BJ (cell line): ENCODE measurements around the gene ABLIM1. TPM values are rescaled to one million over a fixed set of nuclear protein-coding genes. Genes with fewer than 3 reads are reported as not detected.

ENCODE experiments used
- CTCF ChIA-PET: fragments of 350-600 bp; formaldehyde crosslinking; extraction: SDS; loops from one replicate; lab custom pipeline; 2021; ENCODE audit warnings: antibody characterized with exemption, inconsistent platforms; lab: Yijun Ruan, JAX
- POLR2A ChIA-PET: fragments of 300-600 bp; sonication (Branson Sonifier 250); formaldehyde crosslinking; extraction: SDS; loops from one replicate; lab custom pipeline; 2021; ENCODE audit warnings: antibody characterized with exemption; lab: Charles Lee
- DNase-seq: peaks from one replicate; pipeline ENCODE4 v3.0.0-alpha.2; 2011; ENCODE audit warnings: low read depth
- H3K27me3 ChIP-seq: 2 replicates; pipeline ENCODE4 v1.6.0; 2011; ENCODE audit warnings: low read length; ENCODE audit not compliant: control insufficient read depth, insufficient read depth
- H3K36me3 ChIP-seq: 2 replicates; pipeline ENCODE4 v1.5.1; 2011; ENCODE audit warnings: low read length; ENCODE audit not compliant: control insufficient read depth, insufficient read depth
- H3K4me3 ChIP-seq: 2 replicates; pipeline ENCODE4 v1.5.1; 2011; ENCODE audit warnings: low read depth, mild to moderate bottlenecking, control low read depth, low read length
- polyA plus RNA-seq: library from polyadenylated mRNA; depleted of rRNA; stranded (reverse); fragments of >200 nt; gene quantifications from 2 replicates; pipeline ENCODE4 v1.2.3, GENCODE V29; 2011
- TF ChIP-seq, protein P1 (sequence below): IDR thresholded peaks from 2 replicates; pipeline ENCODE4 v1.5.1; 2011; ENCODE audit warnings: low read depth, mild to moderate bottlenecking, control low read depth, inconsistent platforms, low read length, moderate library complexity; ENCODE audit not compliant: insufficient read depth

Gene ABLIM1
- polyA plus RNA-seq, 1 experiment: 14.4 TPM

DNA sequence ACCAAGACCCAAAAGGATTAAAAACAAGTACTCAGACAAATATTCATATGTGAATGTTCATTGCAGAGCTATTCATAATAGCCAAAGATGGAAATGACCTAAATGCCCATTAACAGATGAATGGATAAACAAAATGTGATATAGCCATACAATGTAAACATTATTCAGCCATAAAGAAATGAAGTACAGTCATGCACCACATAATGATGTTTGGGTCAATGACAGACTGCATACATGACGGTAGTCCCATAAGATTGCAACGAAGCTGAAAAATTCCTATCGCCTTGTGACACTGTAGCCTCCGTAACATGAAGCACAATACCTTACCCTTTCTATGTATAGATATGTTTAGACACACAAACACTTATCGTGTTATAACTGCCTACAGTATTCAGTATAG is 97.9 kb downstream of the ABLIM1 start:
- TF ChIP-seq, protein P1, sequence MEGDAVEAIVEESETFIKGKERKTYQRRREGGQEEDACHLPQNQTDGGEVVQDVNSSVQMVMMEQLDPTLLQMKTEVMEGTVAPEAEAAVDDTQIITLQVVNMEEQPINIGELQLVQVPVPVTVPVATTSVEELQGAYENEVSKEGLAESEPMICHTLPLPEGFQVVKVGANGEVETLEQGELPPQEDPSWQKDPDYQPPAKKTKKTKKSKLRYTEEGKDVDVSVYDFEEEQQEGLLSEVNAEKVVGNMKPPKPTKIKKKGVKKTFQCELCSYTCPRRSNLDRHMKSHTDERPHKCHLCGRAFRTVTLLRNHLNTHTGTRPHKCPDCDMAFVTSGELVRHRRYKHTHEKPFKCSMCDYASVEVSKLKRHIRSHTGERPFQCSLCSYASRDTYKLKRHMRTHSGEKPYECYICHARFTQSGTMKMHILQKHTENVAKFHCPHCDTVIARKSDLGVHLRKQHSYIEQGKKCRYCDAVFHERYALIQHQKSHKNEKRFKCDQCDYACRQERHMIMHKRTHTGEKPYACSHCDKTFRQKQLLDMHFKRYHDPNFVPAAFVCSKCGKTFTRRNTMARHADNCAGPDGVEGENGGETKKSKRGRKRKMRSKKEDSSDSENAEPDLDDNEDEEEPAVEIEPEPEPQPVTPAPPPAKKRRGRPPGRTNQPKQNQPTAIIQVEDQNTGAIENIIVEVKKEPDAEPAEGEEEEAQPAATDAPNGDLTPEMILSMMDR: no peak
- POLR2A ChIA-PET: no interaction called here
- Histone ChIP-seq H3K36me3 (no peaks in the 10 kb centered on the region), H3K4me3 (no peak overlapping the region), H3K27me3 (no peaks in the 10 kb centered on the region)
- CTCF ChIA-PET: no interaction called here
- no peak for DNase-seq

DNA sequence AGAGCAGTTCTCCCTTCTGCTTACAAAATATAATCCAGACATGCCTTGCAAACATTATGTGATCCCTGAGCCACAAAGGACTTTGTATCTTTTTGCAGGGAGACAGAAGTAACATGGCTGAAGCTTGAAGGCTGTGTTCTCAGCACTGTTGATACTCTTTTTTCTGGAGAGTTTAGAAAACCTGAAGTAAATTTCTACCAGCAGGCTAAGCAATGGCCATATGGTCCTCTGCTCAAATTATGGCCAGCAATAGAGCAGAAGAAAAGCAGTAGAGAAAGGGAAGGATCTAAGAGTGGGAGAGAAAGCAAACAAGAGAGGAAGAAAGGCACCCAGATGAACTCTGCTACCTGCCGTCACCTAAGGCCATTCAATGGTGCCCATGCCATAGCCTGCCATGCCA is 98.4 kb downstream of the ABLIM1 start:
- no peaks in the 10 kb centered on the region for H3K27me3 ChIP-seq
- TF ChIP-seq, protein P1: no peak
- ChIA-PET CTCF (no interaction called here), POLR2A (no interaction called here)
- H3K36me3 ChIP-seq: no peaks in the 10 kb centered on the region
- DNase-seq: no peak
- H3K4me3 ChIP-seq: no peak overlapping the region

DNA sequence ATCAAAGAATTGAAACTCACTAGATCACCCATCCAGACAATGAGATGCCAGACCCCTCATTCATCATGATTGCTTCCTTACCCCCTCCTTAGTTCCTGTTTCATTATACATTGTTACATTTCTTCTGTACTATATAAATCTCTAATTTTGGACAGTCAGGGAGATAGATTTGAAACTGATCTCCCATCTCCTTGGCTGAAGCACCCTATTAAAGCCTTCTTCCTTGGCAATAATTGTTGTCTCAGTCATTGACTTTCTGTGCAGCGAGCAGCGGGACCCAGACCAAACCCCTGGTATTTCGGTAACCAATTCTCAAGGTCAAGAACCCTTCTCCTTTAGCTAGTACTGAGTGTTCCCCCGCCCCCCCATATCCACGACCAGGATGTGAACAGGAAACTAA is 100.2 kb downstream of the ABLIM1 start:
- H3K27me3 ChIP-seq: no peaks in the 10 kb centered on the region
- ChIA-PET POLR2A (no interaction called here), CTCF (no interaction called here)
- DNase-seq: no peak
- no peaks in the 10 kb centered on the region for H3K36me3 ChIP-seq
- TF ChIP-seq, protein P1: no peak
- H3K4me3 ChIP-seq: no peak overlapping the region

DNA sequence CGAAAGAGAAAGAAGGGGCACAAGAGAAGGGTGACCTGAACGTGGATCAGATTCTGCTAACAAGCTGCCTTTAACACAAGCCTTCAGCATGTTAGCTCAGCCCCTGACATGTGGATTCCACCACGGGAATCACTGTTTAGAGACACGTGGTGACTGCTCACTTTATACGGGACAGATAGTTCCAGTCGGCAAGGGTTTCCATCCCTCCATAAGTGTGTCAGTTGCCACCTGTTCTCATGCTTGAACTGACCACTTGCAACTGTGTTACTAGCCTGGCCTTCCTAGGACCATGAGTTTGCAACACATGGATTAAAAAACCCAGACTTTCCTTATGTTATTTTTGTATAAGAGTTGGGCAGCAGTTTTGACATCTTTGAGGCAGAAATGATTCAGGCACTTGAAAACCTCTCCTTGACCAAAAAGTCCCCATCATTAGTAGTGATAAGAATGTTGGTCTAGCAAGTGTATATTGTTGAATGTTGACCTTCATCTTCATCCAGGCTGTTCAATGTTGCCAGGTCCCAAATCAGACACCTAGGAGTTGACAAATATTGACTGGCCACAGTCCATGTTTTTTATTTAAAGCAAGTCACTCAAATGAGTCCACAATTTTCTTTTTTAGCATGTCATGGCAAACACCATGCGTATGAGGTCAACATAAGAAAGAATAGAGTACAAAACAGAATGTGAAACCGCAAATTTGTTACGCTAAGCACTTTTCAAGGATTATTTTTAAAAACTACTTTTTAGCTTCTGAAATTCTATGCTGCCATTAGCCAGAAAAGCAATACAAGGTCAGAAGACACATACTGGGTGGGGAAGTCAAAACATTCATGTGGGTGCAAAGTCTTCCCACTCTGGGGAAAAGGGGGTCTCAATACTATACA is 101.6 kb downstream of the ABLIM1 start:
- ChIA-PET POLR2A (no interaction called here), CTCF (interaction anchor here (1.4 kb wide), 1 partner anchor 147 kb away, joined by 3 read pairs; no protein-coding TSS in a partner anchor)
- Histone ChIP-seq H3K4me3 (no peak overlapping the region), H3K36me3 (no peaks in the 10 kb centered on the region), H3K27me3 (no peaks in the 10 kb centered on the region)
- DNase-seq: no peak
- TF ChIP-seq, protein P1: no peak

DNA sequence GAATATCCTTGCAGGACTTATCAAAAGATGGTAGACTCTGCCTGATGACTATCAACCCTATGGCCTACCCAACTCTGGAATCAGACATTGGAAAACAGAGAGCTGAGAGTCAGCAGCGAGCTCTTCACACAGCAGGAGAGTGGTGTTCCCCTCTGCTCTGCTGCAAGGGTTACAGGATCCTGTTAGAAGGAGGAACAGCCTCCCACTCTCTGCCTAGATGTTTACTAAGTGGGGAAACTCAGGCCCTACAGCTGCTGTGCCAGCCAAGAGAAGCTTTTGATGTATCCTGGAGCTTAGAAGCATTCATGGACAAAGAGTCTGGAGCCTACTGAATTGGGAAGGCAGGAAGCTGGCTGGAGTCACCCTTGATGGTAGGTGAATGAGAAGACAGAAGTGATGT is 104.6 kb downstream of the ABLIM1 start:
- no peak for DNase-seq
- Histone ChIP-seq H3K36me3 (no peaks in the 10 kb centered on the region), H3K27me3 (no peaks in the 10 kb centered on the region), H3K4me3 (no peak overlapping the region)
- TF ChIP-seq, protein P1: no peak
- CTCF ChIA-PET: interaction anchor here (0.8 to 7.8 kb wide), 8 partner anchors 9 to 260 kb away, joined by 3 to 65 read pairs (median 6); no protein-coding TSS in a partner anchor
- POLR2A ChIA-PET: no interaction called here
